Kidney (tissue), 14 donors: ENCODE results near the gene SWSAP1. TPM values are rescaled to one million over a fixed set of nuclear protein-coding genes. Genes with fewer than 3 reads are reported as not detected.

ENCODE experiments used
- DNase-seq, 5 donors: peaks; one replicate each; pipeline ENCODE4 v3.0.0-alpha.2; 2013 to 2020
- FAIRE-seq: peaks from 2 replicates; lab custom pipeline; 2012; peaks lifted over from hg19 to GRCh38; lab: Jason Lieb, UNC
- H3K27ac ChIP-seq, 2 donors: one replicate each; pipeline ENCODE4 v1.7.0; 2013; ENCODE audit warnings: low read depth in 2 of 2, low read length in 2 of 2, inconsistent platforms in 1 of 2
- H3K27me3 ChIP-seq: one replicate; pipeline ENCODE4 v1.7.1; 2013; ENCODE audit warnings: low read length, inconsistent platforms; ENCODE audit not compliant: control insufficient read depth, insufficient read depth
- H3K36me3 ChIP-seq, 3 donors: one replicate each; pipeline versions ENCODE4 v1.7.0 to v1.7.1; 2013; ENCODE audit warnings: low read length in 3 of 3, control low read depth in 1 of 3, inconsistent platforms in 1 of 3; ENCODE audit not compliant: insufficient read depth in 3 of 3, control insufficient read depth in 2 of 3
- H3K4me1 ChIP-seq, 3 donors: one replicate each; pipeline versions ENCODE4 v1.7.0 to v1.7.1; 2013; ENCODE audit warnings: low read length in 3 of 3, inconsistent platforms in 1 of 3, low read depth in 1 of 3; ENCODE audit not compliant: control insufficient read depth in 2 of 3, insufficient read depth in 2 of 3
- H3K4me3 ChIP-seq, 3 donors: one replicate each; pipeline versions ENCODE4 v1.7.0 to v1.8.1; 2013; ENCODE audit warnings: low read length in 3 of 3, control low read depth in 1 of 3, inconsistent platforms in 1 of 3
- H3K9ac ChIP-seq, 3 donors: one replicate each; pipeline versions ENCODE4 v1.7.0 to v1.7.1; 2013; ENCODE audit warnings: low read length in 3 of 3, control low read depth in 1 of 3, inconsistent platforms in 1 of 3
- H3K9me3 ChIP-seq, 3 donors: one replicate each; pipeline versions ENCODE4 v1.7.0 to v1.7.1; 2013; ENCODE audit warnings: low read length in 3 of 3, control low read depth in 1 of 3, inconsistent platforms in 1 of 3; ENCODE audit not compliant: control insufficient read depth in 2 of 3, insufficient read depth in 1 of 3
- intact Hi-C: fragments of 100-400 bp; cut with DNase I; formaldehyde crosslinking; loops from one replicate; pipeline ENCODE4 v1.11.1; 2022
- polyA plus RNA-seq: library from polyadenylated mRNA; stranded (reverse); fragments of 350-450 nt; fragmentation: Illumina TruSeq; extraction: RNeasy Lipid Tissue Mini Kit (QIAGEN cat#74804); gene quantifications from one replicate; pipeline ENCODE4 v1.2.3, GENCODE V29; 2014; ENCODE audit warnings: low read depth, low replicate concordance; ENCODE audit not compliant: insufficient read depth
- total RNA-seq: library from RNA; stranded (reverse); fragmentation: NEBNext Ultra II Directional; extraction: Animal tissue kit (Norgen Biotek cat#: 25700); gene quantifications from one replicate; pipeline ENCODE4 v1.2.1, GENCODE V29; 2021
- TF ChIP-seq, protein P1 (sequence below): IDR thresholded peaks from 3 replicates; pipeline ENCODE4 v1.5.1; 2012; ENCODE audit warnings: mild to moderate bottlenecking, moderate library complexity, borderline replicate concordance; ENCODE audit not compliant: insufficient read depth; ENCODE audit errors: extremely low read depth
- donor health status: control.
- donor health status: control.
- donor health status: control.
- donor health status: control.
- donor health status: control.
- donor health status: DM: yes; HTN: yes; CAD: no.
- donor health status: Normal renal cell carcinoma (clear cell type).

SWSAP1 gene
- total and polyA plus RNA-seq, 2 donors from 2014 or later: 4.1 to 6.2 TPM

- Histone ChIP-seq H3K27me3 (no peaks in the 10 kb centered on the region), H3K4me1 (no peaks in the 10 kb centered on the region), H3K36me3 (no peaks in the 10 kb centered on the region), H3K4me3 (no peak overlapping the region), H3K9ac (no peak overlapping the region), H3K9me3 (no peaks in the 10 kb centered on the region), H3K27ac (no peak overlapping the region)
- FAIRE-seq (no peak), DNase-seq (no peak)
- TF ChIP-seq, protein P1, sequence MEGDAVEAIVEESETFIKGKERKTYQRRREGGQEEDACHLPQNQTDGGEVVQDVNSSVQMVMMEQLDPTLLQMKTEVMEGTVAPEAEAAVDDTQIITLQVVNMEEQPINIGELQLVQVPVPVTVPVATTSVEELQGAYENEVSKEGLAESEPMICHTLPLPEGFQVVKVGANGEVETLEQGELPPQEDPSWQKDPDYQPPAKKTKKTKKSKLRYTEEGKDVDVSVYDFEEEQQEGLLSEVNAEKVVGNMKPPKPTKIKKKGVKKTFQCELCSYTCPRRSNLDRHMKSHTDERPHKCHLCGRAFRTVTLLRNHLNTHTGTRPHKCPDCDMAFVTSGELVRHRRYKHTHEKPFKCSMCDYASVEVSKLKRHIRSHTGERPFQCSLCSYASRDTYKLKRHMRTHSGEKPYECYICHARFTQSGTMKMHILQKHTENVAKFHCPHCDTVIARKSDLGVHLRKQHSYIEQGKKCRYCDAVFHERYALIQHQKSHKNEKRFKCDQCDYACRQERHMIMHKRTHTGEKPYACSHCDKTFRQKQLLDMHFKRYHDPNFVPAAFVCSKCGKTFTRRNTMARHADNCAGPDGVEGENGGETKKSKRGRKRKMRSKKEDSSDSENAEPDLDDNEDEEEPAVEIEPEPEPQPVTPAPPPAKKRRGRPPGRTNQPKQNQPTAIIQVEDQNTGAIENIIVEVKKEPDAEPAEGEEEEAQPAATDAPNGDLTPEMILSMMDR: no peak
- intact Hi-C loops: no loop called here
Observed at GRCh38 chr19:11364935-11365334, 9.5 kb upstream of the SWSAP1 start.

GRCh38 chr19:11365557-11366117 is 8.8 kb upstream of the SWSAP1 start:
- DNase-seq: no peak
- Histone ChIP-seq H3K4me3 (no peak overlapping the region), H3K4me1 (no peaks in the 10 kb centered on the region), H3K9me3 (no peaks in the 10 kb centered on the region), H3K9ac (no peak overlapping the region), H3K27ac (no peak overlapping the region), H3K36me3 (no peaks in the 10 kb centered on the region), H3K27me3 (no peaks in the 10 kb centered on the region)
- TF ChIP-seq, protein P1: no peak
- intact Hi-C loops: no loop called here
- no peak for FAIRE-seq

DNA sequence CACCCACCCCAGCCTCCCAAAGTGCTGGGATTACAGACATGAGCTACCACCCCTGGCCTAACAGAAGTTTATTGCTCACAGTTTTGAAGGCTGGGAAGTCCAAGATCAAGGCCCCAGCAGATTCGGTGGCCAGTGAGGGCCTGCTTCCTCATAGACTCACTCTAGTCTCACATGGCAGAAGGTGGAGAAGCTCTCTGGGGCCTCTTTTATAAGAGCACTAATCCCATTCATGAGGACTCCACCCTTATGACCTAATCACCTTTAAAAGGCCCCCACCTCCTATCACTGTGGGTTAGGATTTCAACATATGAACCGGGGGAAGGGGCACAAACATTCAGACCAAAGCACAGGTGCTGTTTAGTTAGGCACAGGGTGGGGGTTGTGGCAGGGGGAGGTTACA is 6.9 kb upstream of the SWSAP1 start:
- Histone ChIP-seq H3K27me3 (no peaks in the 10 kb centered on the region), H3K4me1 (no peaks in the 10 kb centered on the region), H3K27ac (no peak overlapping the region), H3K4me3 (no peak overlapping the region), H3K36me3 (no peaks in the 10 kb centered on the region), H3K9me3 (no peaks in the 10 kb centered on the region), H3K9ac (no peak overlapping the region)
- no peak for DNase-seq
- FAIRE-seq: no peak
- TF ChIP-seq, protein P1: no peak
- intact Hi-C loops: no loop called here

- DNase-seq (no peak), FAIRE-seq (no peak)
- no peaks in the 10 kb centered on the region for H3K36me3 ChIP-seq
- no peaks in the 10 kb centered on the region for H3K27me3 ChIP-seq
- no peak overlapping the region for H3K27ac ChIP-seq
- H3K9me3 ChIP-seq: no peaks in the 10 kb centered on the region
- H3K4me3 ChIP-seq: no peak overlapping the region
- TF ChIP-seq, protein P1: no peak
- H3K9ac ChIP-seq: no peak overlapping the region
- intact Hi-C loops: no loop called here
- peaks cover 0 to 12% (median 0%) of the 10 kb centered on the region in 3 donors for H3K4me1 ChIP-seq
Observed at GRCh38 chr19:11370744-11371143, 3.7 kb upstream of the SWSAP1 start.
